Esophagus muscularis mucosa (tissue), 4 donors: ENCODE results near the gene SEMA5B.

Source experiments
- CTCF ChIP-seq, 3 experiments: fragments of 200-600 bp in 2 of 3; fragments of 450-650 bp in 1 of 3; sonication (generic) in 2 of 3; IDR thresholded peaks; one replicate each; pipeline ENCODE4 v1.5.1; 2017 to 2019; ENCODE audit warnings: antibody characterized with exemption in 3 of 3, mild to moderate bottlenecking in 2 of 3, moderate library complexity in 1 of 3
- EP300 ChIP-seq: sonication (generic); formaldehyde crosslinking; IDR thresholded peaks from one replicate; pipeline ENCODE4 v1.6.1; 2017; ENCODE audit warnings: antibody characterized with exemption
- POLR2A ChIP-seq: fragments of 450-650 bp; IDR thresholded peaks from one replicate; pipeline ENCODE4 v1.6.1; 2017; ENCODE audit warnings: antibody characterized with exemption, moderate library complexity, mild to moderate bottlenecking, low read depth
- POLR2AphosphoS5 ChIP-seq, 2 donors: sonication (generic); formaldehyde crosslinking; IDR thresholded peaks; one replicate each; pipeline ENCODE4 v1.6.1; 2017; ENCODE audit warnings: antibody characterized with exemption in 2 of 2

GRCh38 chr3:123075359-123075758 is 47.8 kb upstream of the SEMA5B start:
- TF ChIP-seq EP300 (no peak), CTCF (IDR thresholded peaks at IDR 0.05) (no peak), POLR2A (no peak), POLR2AphosphoS5 (IDR thresholded peaks at IDR 0.05) (no peak)
